Mesenchymal stem cell (in vitro differentiated cells and primary cell): ENCODE measurements around the gene SPTA1.

ENCODE experiments used
- DNase-seq: peaks from one replicate; pipeline ENCODE4 v3.0.0-alpha.2; 2013
- H2AFZ ChIP-seq: one replicate; pipeline ENCODE4 v1.6.1; 2013; ENCODE audit warnings: low read depth, mild to moderate bottlenecking, control low read depth, inconsistent platforms, low read length, moderate library complexity
- H2AK5ac ChIP-seq: 2 replicates; pipeline ENCODE4 v1.6.1; 2013; ENCODE audit warnings: low read length, moderate library complexity, mild to moderate bottlenecking, inconsistent platforms; ENCODE audit not compliant: severe bottlenecking
- H2BK120ac ChIP-seq: one replicate; pipeline ENCODE4 v1.6.1; 2013; ENCODE audit warnings: low read depth, mild to moderate bottlenecking, inconsistent platforms, low read length, moderate library complexity
- H2BK12ac ChIP-seq, 2 experiments: one replicate each; pipeline ENCODE4 v1.6.1; 2013; ENCODE audit warnings: inconsistent platforms in 2 of 2, low read length in 2 of 2, mild to moderate bottlenecking in 2 of 2, moderate library complexity in 2 of 2, control low read depth in 1 of 2
- H2BK15ac ChIP-seq: one replicate; pipeline ENCODE4 v1.6.1; 2013; ENCODE audit warnings: mild to moderate bottlenecking, low read depth, inconsistent platforms; ENCODE audit not compliant: poor library complexity, severe bottlenecking
- H2BK5ac ChIP-seq: 2 replicates; pipeline ENCODE4 v1.6.1; 2013; ENCODE audit warnings: low read depth, mild to moderate bottlenecking, low read length, control low read depth, inconsistent platforms; ENCODE audit not compliant: poor library complexity, severe bottlenecking
- H3K14ac ChIP-seq, 2 experiments: one replicate each; pipeline ENCODE4 v1.6.1; 2013; ENCODE audit warnings: inconsistent platforms in 2 of 2, low read length in 2 of 2, control low read depth in 1 of 2, mild to moderate bottlenecking in 1 of 2, moderate library complexity in 1 of 2
- H3K18ac ChIP-seq, 2 experiments: one replicate each; pipeline ENCODE4 v1.6.1; 2013; ENCODE audit warnings: inconsistent platforms in 2 of 2, low read length in 2 of 2, control low read depth in 1 of 2, low read depth in 1 of 2, mild to moderate bottlenecking in 1 of 2
- H3K23ac ChIP-seq, 2 experiments: one replicate each; pipeline ENCODE4 v1.6.1; 2013; ENCODE audit warnings: inconsistent platforms in 2 of 2, low read length in 2 of 2, mild to moderate bottlenecking in 2 of 2, moderate library complexity in 2 of 2, control low read depth in 1 of 2
- H3K27ac ChIP-seq: 2 replicates; pipeline ENCODE4 v1.5.1; 2013; ENCODE audit warnings: mild to moderate bottlenecking, moderate library complexity, low read length, control low read depth, inconsistent platforms; ENCODE audit not compliant: poor library complexity, severe bottlenecking
- H3K27me3 ChIP-seq, 2 experiments: 2 replicates each; pipeline versions ENCODE4 v1.6.1 to v1.7.0; 2013; ENCODE audit warnings: low read length in 2 of 2, mild to moderate bottlenecking in 2 of 2, moderate library complexity in 2 of 2, control low read depth in 1 of 2, inconsistent platforms in 1 of 2; ENCODE audit not compliant: control insufficient read depth in 1 of 2, insufficient read depth in 1 of 2
- H3K36me3 ChIP-seq, 2 experiments: 2 replicates each; pipeline versions ENCODE4 v1.6.1 to v1.7.0; 2013; ENCODE audit warnings: low read length in 2 of 2, control low read depth in 1 of 2, inconsistent platforms in 1 of 2, low read depth in 1 of 2, mild to moderate bottlenecking in 1 of 2; ENCODE audit not compliant: insufficient read depth in 2 of 2, control insufficient read depth in 1 of 2
- H3K4ac ChIP-seq, 2 experiments: one replicate each; pipeline ENCODE4 v1.6.1; 2013; ENCODE audit warnings: inconsistent platforms in 2 of 2, low read length in 2 of 2, mild to moderate bottlenecking in 2 of 2, moderate library complexity in 2 of 2, control low read depth in 1 of 2, low read depth in 1 of 2
- H3K4me1 ChIP-seq: 2 replicates; pipeline ENCODE4 v1.6.1; 2013; ENCODE audit warnings: low read depth, low read length, control low read depth; ENCODE audit not compliant: control insufficient read depth, insufficient read depth
- H3K4me2 ChIP-seq: 2 replicates; pipeline ENCODE4 v1.6.1; 2013; ENCODE audit warnings: low read length, mild to moderate bottlenecking, inconsistent platforms; ENCODE audit not compliant: poor library complexity, severe bottlenecking
- H3K4me3 ChIP-seq, 2 experiments: 2 replicates each; pipeline versions ENCODE4 v1.5.1 to v1.7.0; 2013; ENCODE audit warnings: low read length in 2 of 2, mild to moderate bottlenecking in 2 of 2, control low read depth in 1 of 2, low read depth in 1 of 2; ENCODE audit not compliant: insufficient read depth in 1 of 2
- H3K79me1 ChIP-seq: replicated peaks from 2 replicates; pipeline ENCODE4 v1.6.1; 2013; ENCODE audit warnings: mild to moderate bottlenecking, control low read depth, low read length, inconsistent platforms; ENCODE audit not compliant: poor library complexity, severe bottlenecking
- H3K9ac ChIP-seq: 2 replicates; pipeline ENCODE4 v1.7.0; 2013; ENCODE audit warnings: mild to moderate bottlenecking, low read length, moderate library complexity
- H3K9me3 ChIP-seq: 2 replicates; pipeline ENCODE4 v1.7.0; 2013; ENCODE audit warnings: mild to moderate bottlenecking, low read length; ENCODE audit not compliant: control insufficient read depth
- H4K8ac ChIP-seq: one replicate; pipeline ENCODE4 v1.6.1; 2013; ENCODE audit warnings: inconsistent platforms, mild to moderate bottlenecking, low read length, moderate library complexity
- H4K91ac ChIP-seq: one replicate; pipeline ENCODE4 v1.6.1; 2013; ENCODE audit warnings: mild to moderate bottlenecking, low read length, inconsistent platforms
- whole genome bisulfite sequencing: methylation state at CpG from one replicate; pipeline ENCODE4 v1.1.7; 2013; ENCODE audit warnings: mixed read lengths; 5-methylcytosine and 5-hydroxymethylcytosine counted together

The SPTA1 gene

GRCh38 chr1:158666037-158666436 is 20.5 kb downstream of the SPTA1 start:
- Histone ChIP-seq H2BK120ac (no peak overlapping the region), H3K36me3 (no peaks in the 10 kb centered on the region), H3K23ac (no peak overlapping the region), H2AFZ (no peak overlapping the region), H3K4me3 (no peak overlapping the region), H3K4ac (no peak overlapping the region), H3K9me3 (no peaks in the 10 kb centered on the region), H2BK5ac (no peak overlapping the region), H3K18ac (no peak overlapping the region), H2AK5ac (no peak overlapping the region), H4K91ac (no peak overlapping the region), H2BK15ac (no peak overlapping the region), H3K4me1 (no peaks in the 10 kb centered on the region), H2BK12ac (no peak overlapping the region), H3K4me2 (no peak overlapping the region), H3K79me1 (no peaks in the 10 kb centered on the region), H3K27me3 (no peaks in the 10 kb centered on the region), H3K14ac (no peak overlapping the region), H3K9ac (no peak overlapping the region), H4K8ac (no peak overlapping the region), H3K27ac (no peak overlapping the region)
- DNase-seq, result no peak
- WGBS, result 84% methylated on average over 6 of the region's 8 CpGs

GRCh38 chr1:158654571-158654970 is 31.9 kb downstream of the SPTA1 start:
- Histone ChIP-seq H4K8ac (no peak overlapping the region), H3K4me3 (no peak overlapping the region), H2BK120ac (no peak overlapping the region), H4K91ac (no peak overlapping the region), H2AK5ac (no peak overlapping the region), H3K4me1 (no peaks in the 10 kb centered on the region), H3K9me3 (no peaks in the 10 kb centered on the region), H2BK12ac (no peak overlapping the region), H3K4ac (no peak overlapping the region), H3K18ac (no peak overlapping the region), H2BK15ac (no peak overlapping the region), H2AFZ (no peak overlapping the region), H3K27me3 (no peaks in the 10 kb centered on the region), H3K36me3 (no peaks in the 10 kb centered on the region), H3K27ac (no peak overlapping the region), H3K79me1 (no peaks in the 10 kb centered on the region), H3K23ac (no peak overlapping the region), H3K14ac (no peak overlapping the region), H3K4me2 (no peak overlapping the region), H2BK5ac (no peak overlapping the region), H3K9ac (no peak overlapping the region)
- WGBS, result 67% methylated on average over 6 of the region's 6 CpGs
- no peak for DNase-seq

GRCh38 chr1:158654086-158654485 is 32.4 kb downstream of the SPTA1 start:
- Histone ChIP-seq H4K91ac (no peak overlapping the region), H3K14ac (no peak overlapping the region), H3K4me1 (no peaks in the 10 kb centered on the region), H2BK120ac (no peak overlapping the region), H2BK15ac (no peak overlapping the region), H3K9me3 (no peaks in the 10 kb centered on the region), H3K4me2 (no peak overlapping the region), H4K8ac (no peak overlapping the region), H3K23ac (no peak overlapping the region), H3K4ac (no peak overlapping the region), H2AK5ac (no peak overlapping the region), H3K4me3 (no peak overlapping the region), H2AFZ (no peak overlapping the region), H3K27me3 (no peaks in the 10 kb centered on the region), H2BK5ac (no peak overlapping the region), H3K79me1 (no peaks in the 10 kb centered on the region), H3K9ac (no peak overlapping the region), H3K36me3 (no peaks in the 10 kb centered on the region), H2BK12ac (no peak overlapping the region), H3K27ac (no peak overlapping the region), H3K18ac (no peak overlapping the region)
- DNase-seq, result no peak

GRCh38 chr1:158652721-158653334 is 33.7 kb downstream of the SPTA1 start:
- peak overlapping the region in 1 of 2 experiments; percentile 18 for H3K4me3 ChIP-seq
- H2BK12ac ChIP-seq, result no peak overlapping the region
- no peak overlapping the region for H3K27ac ChIP-seq
- no peaks in the 10 kb centered on the region for H3K36me3 ChIP-seq
- 88% methylated on average over 7 of the region's 7 CpGs for WGBS
- no peak overlapping the region for H3K4ac ChIP-seq
- no peaks in the 10 kb centered on the region for H3K27me3 ChIP-seq
- no peak overlapping the region for H3K4me2 ChIP-seq
- H3K4me1 ChIP-seq, result no peaks in the 10 kb centered on the region
- H3K23ac ChIP-seq, result no peak overlapping the region
- no peak for DNase-seq
- no peak overlapping the region for H3K14ac ChIP-seq
- no peak overlapping the region for H3K18ac ChIP-seq
- H2AK5ac ChIP-seq, result no peak overlapping the region
- no peak overlapping the region for H4K91ac ChIP-seq
- H2BK15ac ChIP-seq, result no peak overlapping the region
- H3K79me1 ChIP-seq, result no peaks in the 10 kb centered on the region
- no peak overlapping the region for H2BK120ac ChIP-seq
- no peak overlapping the region for H4K8ac ChIP-seq
- no peak overlapping the region for H3K9ac ChIP-seq
- H2BK5ac ChIP-seq, result no peak overlapping the region
- no peak overlapping the region for H2AFZ ChIP-seq
- no peaks in the 10 kb centered on the region for H3K9me3 ChIP-seq
